ENCODE measurements around the gene YPEL5.
"Not testable (repeated sequence)": the region's sequence is repeated elsewhere in the genome, so short reads cannot be mapped to it uniquely, and the experiment has no call there.

The YPEL5 gene

DNA sequence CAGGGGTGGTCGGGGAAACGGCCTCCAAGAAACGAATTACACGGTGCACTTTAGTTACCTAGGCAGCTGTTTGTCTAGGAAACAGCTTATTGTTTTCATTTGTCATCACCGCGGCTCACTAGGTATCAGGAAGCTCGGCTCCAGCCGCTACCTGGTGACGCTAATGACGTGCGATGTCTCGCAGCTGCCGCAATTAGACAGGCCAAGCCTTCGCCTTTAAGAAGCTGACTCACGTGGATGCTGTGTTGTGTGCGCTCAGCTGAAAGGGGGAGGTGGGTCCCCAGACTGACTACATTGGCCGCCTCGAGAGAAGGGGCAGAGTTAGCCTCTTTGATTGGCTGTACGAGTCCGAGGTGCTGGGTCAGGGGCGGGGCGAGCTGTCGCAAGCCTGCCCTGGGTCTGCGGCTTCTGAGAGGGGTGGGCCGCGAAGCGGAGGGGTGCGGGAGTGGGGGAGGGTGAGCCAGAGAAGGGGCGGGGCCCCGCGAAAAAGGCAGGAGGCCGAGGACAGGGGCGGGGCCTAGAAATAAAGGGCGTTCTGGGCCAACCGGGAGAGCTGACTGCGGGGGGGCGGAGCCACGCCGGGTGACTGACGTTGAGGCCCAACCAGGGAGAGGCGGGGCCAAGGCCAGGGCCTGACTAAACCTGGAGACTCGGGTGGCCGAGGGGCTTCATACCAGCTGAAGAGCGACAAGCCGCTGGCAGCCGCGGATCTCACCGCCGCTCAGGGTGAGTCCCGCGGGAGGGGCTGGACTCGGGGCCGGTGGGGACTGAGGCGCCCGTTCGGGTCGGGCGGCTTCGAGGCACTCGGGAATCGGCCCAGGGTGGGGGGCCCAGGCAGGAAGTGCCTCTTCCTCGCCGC lies at the start of gene YPEL5:
Gene YPEL5 (plus strand): TSS at position 671 of the 859 bp plus-strand sequence. CDS start 9,645 bp downstream, outside the sequence.
- peak; percentile 98 for DNase-seq (ENCODE audit: low read depth)

DNA sequence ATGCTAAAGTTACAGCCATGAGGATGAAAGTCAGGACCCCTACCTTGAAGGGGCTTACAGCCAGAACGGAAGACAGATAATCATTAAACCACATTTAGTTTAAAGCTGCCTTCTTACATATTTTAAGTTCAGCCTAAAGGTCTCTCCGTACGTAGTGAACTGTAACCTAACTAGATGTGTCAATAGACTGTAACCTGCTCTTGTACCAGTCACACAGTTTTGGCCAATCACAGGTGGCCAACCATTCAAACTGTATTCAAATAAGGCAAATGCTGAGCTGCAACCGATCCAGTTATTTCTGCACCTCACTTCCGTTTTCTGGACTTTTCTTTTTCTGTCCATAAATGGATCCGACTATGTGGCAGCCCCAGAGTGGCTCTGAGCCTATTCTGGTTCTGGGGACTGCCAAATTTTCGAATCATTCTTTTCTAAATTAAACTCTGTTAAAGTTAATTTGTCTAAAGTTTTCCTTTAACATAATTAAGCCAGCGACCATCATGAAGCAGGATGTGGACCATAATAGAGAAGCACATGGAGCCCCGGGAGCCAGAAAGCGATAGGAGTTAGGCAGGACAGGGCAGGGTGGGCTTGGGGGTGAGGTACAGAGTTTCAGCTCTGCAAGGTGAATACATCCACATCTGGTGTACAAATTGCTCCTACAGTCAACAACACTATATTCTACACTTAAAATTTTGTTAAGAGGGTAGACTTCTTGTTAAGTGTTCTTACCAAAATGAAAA lies 48.4 kb upstream of the YPEL5 start:
- DNase-seq (ENCODE audit: low read depth), result no peak

GRCh38 chr2:30099366-30099765 lies 47.4 kb upstream of the YPEL5 start:
- not testable (repeated sequence) for DNase-seq (ENCODE audit: low read depth)

DNA sequence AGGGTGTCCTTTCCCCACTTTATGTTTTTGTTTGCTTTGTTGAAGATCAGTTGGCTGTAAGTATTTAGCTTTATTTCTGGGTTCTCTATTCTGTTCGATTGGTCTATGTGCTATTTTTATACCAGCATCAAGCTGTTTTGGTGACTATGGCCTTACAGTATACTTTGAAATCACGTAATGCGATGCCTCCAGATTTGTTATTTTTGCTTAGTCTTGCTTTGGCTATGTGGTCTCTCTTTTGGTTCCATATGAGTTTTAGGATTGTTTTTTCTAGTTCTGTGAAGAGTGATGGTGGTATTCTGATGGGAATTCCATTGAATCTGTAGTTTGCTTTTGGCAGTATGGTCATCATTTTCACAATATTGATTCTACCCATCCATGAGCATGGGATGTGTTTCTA lies 46.1 kb upstream of the YPEL5 start:
- not testable (repeated sequence) for DNase-seq (ENCODE audit: low read depth)

- DNase-seq (ENCODE audit: low read depth), result no peak
These were observed 42.5 kb upstream of the YPEL5 start for GRCh38 chr2:30104307-30104706.

- DNase-seq (ENCODE audit: low read depth), result peak; percentile 41
These were observed 41.3 kb upstream of the YPEL5 start for GRCh38 chr2:30105556-30105955.

GRCh38 chr2:30106543-30106942 lies 40.3 kb upstream of the YPEL5 start:
- DNase-seq (ENCODE audit: low read depth), result peak; percentile 82

GRCh38 chr2:30108192-30108591 lies 38.6 kb upstream of the YPEL5 start:
- DNase-seq (ENCODE audit: low read depth), result no peak

- no peak for DNase-seq (ENCODE audit: low read depth)
These were observed 38.0 kb upstream of the YPEL5 start for GRCh38 chr2:30108851-30109250.

DNA sequence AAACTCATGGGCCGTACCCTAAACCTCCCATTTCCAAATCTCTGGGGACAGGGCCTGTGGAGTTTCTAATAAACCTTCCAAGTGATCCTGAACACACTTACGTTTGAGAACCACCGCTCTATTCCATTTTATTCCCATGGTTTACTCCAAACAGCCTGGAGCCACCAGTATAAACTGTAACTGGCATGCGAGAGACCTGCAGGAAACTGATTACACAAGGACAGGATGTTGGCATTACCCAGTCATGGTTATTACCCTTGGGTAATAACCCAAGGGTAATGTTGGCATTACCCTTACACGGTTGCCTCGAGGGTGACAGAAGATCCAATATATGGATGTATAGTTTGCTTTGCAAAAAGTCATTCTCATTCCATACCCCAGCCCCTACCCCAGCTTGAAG lies 37.0 kb upstream of the YPEL5 start:
- no peak for DNase-seq (ENCODE audit: low read depth)

DNA sequence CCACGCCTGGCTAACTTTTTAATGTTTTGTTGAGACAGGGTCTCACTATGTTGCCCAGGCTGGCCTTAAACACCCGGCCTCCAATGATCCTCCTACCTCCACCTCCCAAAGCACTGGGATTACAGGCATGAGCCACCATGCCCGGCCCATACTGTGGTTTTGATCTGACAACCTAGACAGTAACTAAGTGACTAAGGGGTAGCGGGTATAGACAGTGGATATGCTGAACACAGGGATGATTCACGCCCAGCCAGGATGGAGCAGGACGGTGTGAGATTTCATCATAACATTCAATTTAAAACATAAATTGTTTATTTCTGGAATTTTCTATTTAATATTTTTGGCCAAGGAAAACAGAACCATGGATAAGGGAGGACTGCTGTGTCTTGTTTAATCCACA lies 36.0 kb upstream of the YPEL5 start:
- peak; percentile 70 for DNase-seq (ENCODE audit: low read depth)

GRCh38 chr2:30111186-30111585 lies 35.6 kb upstream of the YPEL5 start:
- DNase-seq (ENCODE audit: low read depth), result not testable (repeated sequence)

DNA sequence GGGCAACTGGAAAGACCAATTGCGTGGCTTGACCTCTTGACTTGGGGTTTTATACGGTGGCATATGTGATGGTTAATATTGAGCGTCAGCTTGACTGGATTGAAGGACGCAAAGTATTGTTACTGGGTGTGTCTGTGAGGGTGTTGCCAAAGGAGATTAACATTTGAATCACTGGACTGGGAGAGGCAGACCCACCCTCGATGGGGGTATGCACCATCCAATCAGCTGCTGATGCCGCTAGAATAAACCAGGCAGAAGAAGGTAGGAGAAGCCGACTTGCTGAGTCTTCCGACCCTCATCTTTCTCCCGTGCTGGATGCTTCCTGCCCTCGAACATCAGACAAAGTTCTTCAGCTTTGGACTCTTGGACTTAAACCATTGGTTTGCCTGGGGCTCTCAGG lies 34.2 kb upstream of the YPEL5 start:
- DNase-seq (ENCODE audit: low read depth), result no peak

DNA sequence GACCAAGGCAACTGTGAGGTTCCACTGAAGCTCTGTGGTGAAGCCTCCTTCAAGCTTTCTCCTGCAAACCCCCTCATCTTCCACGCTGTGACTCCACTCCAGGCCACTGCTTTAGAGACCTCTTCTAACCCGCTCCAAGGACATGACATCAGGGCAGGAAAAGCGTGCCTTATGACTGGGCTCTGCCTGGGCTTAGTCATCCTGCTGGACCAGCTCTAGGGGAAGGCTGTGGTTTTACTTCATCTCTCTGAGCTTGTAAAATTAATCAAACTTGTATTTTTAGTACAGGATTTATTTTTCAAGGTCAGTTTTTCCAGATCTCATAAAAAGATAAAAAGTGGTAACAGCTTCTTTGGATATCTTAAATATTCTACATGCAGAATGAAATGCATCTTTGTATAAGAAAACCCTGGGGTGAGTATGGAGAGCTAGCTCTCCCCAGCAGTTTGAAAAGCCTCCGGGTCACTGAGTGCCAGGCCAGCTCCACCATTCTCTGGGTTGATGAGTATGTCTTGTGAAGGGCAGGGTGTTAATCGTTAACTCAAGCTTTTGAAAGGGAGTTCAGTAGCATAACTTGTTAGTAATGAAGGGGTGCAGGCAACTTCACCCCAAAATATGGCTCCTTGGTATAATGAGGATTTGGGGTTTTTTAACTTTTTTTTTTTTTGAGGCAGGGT lies 33.1 kb upstream of the YPEL5 start:
- peak; percentile 93 for DNase-seq (ENCODE audit: low read depth)

DNA sequence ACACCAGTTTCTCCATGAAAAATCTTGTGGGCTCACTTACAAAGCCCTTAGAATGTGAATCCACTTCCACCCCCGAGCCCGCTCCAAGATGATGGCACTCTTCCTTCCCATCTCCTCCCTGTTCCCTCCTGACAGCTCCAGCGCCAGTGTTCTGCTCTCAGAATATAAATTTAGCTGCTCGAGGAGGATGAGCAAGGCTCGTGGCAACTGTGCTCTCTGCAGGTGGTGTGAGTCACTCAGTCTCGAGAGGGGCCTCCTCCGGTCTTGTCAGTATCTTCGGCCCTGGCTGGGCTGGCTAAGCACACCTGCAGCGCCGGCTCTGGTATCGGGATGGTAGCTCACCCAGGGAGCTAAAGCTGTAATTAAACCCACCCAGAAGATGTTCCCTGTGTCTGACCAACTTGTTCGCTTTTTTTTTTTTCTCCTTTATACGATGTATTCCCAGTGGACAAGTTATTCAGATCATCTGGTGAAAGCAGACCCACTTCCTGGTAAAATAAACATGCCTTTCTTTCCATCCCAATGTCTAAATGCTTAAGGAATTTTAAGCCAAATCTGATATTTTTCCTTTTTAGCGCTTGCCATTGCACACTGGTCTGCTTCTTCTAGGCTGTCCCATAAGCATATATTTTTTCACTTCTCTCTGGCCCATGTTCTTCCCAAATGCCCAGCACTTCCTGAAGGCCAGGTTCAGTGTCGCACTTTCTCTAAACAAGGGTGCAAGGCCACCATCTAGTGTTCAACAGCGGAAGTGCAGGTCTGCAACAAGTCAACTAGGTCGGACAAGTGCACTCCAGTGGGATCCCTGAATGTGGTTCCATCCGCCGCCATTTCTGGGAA lies 31.4 kb upstream of the YPEL5 start:
- DNase-seq (ENCODE audit: low read depth), result peak; percentile 83

- DNase-seq (ENCODE audit: low read depth), result no peak
These were observed 30.9 kb upstream of the YPEL5 start for GRCh38 chr2:30115981-30116285.

GRCh38 chr2:30122362-30122761 lies 24.4 kb upstream of the YPEL5 start:
- DNase-seq (ENCODE audit: low read depth), result no peak

- peak; percentile 54 for DNase-seq (ENCODE audit: low read depth)
These were observed 19.6 kb upstream of the YPEL5 start for GRCh38 chr2:30127016-30127893.

- no peak for DNase-seq (ENCODE audit: low read depth)
These were observed 12.2 kb upstream of the YPEL5 start for GRCh38 chr2:30134582-30134981.

DNA sequence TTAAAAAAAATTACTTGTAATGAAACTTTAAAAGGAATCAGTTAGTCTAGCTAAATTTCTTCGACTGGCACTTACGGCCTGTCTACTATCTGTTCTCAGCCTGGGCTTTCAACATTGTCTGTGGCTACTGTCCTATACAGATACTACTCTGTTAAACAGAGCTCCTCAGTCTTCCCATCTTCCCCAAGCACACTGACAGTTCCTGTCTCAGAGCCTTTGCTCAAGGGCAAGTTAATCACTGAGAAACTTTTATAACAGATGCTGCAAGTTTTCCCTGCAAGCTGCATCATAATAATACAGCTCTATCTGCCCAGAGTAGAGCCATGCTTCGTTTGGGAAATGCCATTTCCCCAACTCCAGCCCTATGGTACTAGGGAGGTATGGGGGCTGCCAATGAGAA lies 11.3 kb upstream of the YPEL5 start:
- no peak for DNase-seq (ENCODE audit: low read depth)
